Activated T-cell treated with anti-CD3 and anti-CD28 coated beads for 48 hours (primary cell): ENCODE results near the gene KIAA0319L.
"Not testable (repeated sequence)": the region's sequence is repeated elsewhere in the genome, so short reads cannot be mapped to it uniquely, and the experiment has no call there.

Experiments used
- DNase-seq: peaks from one replicate; pipeline ENCODE4 v3.0.0-alpha.2; 2020; ENCODE audit warnings: low read depth

The KIAA0319L gene

GRCh38 chr1:35486858-35487408 is 70.3 kb downstream of the KIAA0319L start:
- DNase-seq = no peak

- no peak for DNase-seq
Observed at GRCh38 chr1:35481229-35481628, 76.0 kb downstream of the KIAA0319L start.

- DNase-seq = no peak
Observed at GRCh38 chr1:35477870-35478269, 79.3 kb downstream of the KIAA0319L start.

- DNase-seq = no peak
Observed at GRCh38 chr1:35475856-35476674, 81.1 kb downstream of the KIAA0319L start.

- DNase-seq = no peak
Observed at GRCh38 chr1:35475356-35475755, 81.8 kb downstream of the KIAA0319L start.

- not testable (repeated sequence) for DNase-seq
Observed at GRCh38 chr1:35473216-35473615, 84.0 kb downstream of the KIAA0319L start.

GRCh38 chr1:35470977-35471613 is 86.1 kb downstream of the KIAA0319L start:
- no peak for DNase-seq

- DNase-seq = no peak
Observed at GRCh38 chr1:35466120-35466519, 91.1 kb downstream of the KIAA0319L start.

- not testable (repeated sequence) for DNase-seq
Observed at GRCh38 chr1:35463749-35464148, 93.5 kb downstream of the KIAA0319L start.

- no peak for DNase-seq
Observed at GRCh38 chr1:35463232-35463631, 94.0 kb downstream of the KIAA0319L start.

GRCh38 chr1:35461966-35462651 is 95.1 kb downstream of the KIAA0319L start:
- DNase-seq = no peak

- DNase-seq = no peak
Observed at GRCh38 chr1:35460796-35461195, 96.4 kb downstream of the KIAA0319L start.

GRCh38 chr1:35454616-35455015 is 102.6 kb downstream of the KIAA0319L start:
- DNase-seq = no peak

GRCh38 chr1:35454176-35454575 is 103.0 kb downstream of the KIAA0319L start:
- no peak for DNase-seq

GRCh38 chr1:35453031-35453430 is 104.2 kb downstream of the KIAA0319L start:
- no peak for DNase-seq

- DNase-seq = no peak
Observed at GRCh38 chr1:35452106-35452774, 105.0 kb downstream of the KIAA0319L start.

- peak; percentile 58 for DNase-seq
Observed at GRCh38 chr1:35451125-35451528, 106.1 kb downstream of the KIAA0319L start.

- DNase-seq = no peak
Observed at GRCh38 chr1:35449334-35450008, 107.7 kb downstream of the KIAA0319L start.

GRCh38 chr1:35448344-35448801 is 108.8 kb downstream of the KIAA0319L start:
- DNase-seq = no peak

GRCh38 chr1:35447278-35447677 is 109.9 kb downstream of the KIAA0319L start:
- no peak for DNase-seq

- no peak for DNase-seq
Observed at GRCh38 chr1:35444519-35444774, 112.8 kb downstream of the KIAA0319L start.
